Stimulated activated CD8-positive, alpha-beta memory T cell treated with anti-CD3 and anti-CD28 coated beads, Interleukin-12 subunit alpha, Interleukin-12 subunit beta, amount 100 ng/mL, for 24 hours (primary cell): ENCODE measurements around the gene DYRK1A.

Experiments used
- DNase-seq: peaks from one replicate; pipeline ENCODE4 v3.0.0-alpha.2; 2020; ENCODE audit errors: extremely low read depth

Gene DYRK1A

DNA sequence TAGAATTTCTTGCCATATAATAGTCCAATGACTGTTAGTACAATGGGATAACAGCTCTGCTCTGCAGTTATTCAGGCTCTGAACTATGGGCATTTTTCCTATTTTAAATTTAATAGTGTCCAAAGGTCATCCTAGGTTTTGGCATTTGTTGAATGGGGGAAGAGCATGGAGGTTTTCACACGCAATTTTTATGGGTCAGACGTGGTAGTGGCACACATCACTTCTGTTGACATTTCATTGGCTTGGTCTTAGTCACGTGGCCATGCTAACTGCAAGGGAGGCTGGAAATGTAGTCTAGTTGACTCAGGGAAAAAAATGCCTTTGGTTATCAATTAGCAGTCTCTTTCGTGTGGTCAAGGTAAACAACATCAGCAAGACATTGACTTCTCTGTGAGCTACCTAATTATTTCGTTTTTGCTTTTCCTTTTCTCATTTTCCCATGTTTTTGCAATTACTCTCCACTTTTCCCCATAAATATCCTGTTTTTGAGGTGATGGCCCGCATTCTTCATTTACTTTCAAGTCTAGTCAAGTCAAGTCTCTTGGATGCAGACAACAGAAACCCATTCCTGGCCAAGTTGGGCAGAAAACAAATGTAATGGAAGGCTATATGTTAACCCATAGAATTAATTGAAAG, 82.8 kb downstream of the DYRK1A start:
- DNase-seq = no peak

DNA sequence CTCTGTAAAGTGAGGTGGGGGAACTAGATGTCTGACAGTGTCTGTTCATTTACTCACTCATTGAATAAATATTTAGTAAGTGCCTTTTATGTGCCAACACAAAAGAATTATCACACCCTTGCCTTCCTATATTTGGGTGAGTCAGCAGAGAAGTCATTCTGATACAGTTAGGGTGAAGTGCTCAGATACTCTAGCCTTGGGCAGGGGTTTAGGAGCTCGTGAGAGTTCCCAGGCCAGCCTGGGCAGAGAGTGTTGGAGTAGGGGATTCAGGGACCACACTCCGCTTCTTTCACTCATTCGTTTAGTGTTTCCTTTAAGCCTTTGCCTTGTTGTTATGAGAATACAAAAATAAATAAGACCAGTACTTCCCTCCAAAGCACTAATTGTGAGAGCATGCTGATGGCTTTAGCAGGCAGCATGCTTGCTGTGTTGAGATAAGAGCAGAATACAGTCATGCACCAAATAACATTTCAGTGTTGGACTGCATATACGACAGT, 83.9 kb downstream of the DYRK1A start:
- no peak for DNase-seq

DNA sequence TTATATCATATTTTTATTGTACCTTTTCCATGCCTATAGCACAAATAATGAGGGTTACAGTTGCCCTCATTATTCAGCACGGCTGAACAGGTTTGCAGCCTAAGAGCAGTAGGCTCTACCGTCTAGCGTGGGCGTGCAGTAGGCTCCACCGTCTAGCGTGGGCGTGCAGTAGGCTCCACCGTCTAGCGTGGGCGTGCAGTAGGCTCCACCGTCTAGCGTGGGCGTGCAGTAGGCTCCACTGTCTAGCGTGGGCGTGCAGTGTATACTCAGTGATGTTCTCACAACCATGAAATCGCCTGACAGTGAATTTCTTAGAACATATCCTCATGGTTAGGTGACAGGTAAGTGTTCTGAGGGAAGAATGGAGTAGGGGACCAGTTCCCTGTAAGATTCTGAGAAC, 84.9 kb downstream of the DYRK1A start:
- DNase-seq = no peak

DNA sequence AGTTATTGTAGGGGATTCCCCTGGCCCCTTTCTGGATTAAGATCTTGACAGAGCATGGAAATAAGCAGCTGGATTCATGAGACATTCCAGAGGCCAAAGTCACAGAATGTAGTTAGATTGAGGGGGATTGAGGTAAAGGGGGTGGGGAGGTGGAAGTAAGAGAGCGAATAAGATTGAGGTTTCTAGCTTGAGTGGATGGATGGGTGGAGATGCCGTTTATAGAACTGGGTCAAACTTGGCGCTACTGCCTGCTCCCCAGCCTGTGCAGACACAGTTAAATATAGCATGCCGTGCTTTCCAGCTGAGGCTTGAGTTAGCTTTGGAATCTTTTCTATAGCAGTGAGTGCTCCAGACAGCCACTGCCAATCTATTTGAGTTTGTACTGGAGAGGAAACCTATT, 85.7 kb downstream of the DYRK1A start:
- no peak for DNase-seq

DNA sequence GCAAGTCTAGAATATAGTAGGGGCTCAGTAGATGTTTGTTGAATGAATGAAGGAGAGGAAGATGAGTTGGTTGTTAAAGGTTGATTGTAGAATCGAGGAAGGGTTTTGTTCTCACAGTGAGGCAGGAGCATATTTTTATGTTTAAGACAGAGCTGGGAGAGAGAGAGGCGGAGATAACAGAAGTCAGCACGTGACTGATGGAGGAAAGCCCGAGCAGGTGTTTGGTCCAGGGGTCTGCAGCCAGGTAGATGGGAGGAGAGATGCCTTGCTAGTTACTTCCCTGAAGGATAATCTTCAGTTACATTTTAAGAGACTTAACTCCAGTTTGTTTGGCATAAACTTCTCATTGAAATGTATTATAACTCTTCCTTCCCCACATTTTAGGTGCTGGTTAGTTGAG, 86.8 kb downstream of the DYRK1A start:
- no peak for DNase-seq

DNA sequence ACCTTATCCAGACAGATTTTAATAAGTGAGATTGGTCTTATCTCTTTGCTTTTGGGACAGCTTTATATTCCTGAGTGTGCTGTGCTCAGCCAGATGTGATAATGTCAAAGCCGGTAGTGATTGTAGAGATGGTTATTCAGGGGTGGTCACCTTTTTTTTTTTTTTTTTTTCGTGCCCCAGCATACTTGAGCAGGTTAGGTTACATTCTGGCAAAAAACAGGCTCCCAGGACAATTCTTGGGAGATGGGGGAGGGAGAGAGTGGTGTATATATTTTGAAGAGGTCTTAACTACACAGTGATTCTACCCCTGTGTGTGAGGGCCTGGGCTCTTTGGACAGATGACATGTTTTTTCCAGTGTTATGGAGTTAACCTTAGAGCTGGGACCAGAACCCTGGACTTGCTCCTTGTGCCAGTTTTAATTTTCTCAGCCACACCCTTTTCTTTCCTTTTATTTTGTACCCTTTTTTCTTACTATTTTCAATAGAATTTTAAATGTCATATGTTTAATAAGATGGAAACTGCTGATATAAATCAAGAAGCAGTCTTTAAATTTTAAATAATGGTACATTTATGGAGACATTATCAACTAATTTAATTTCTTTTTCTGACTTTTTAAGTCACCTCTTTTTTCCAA, 88.4 kb downstream of the DYRK1A start:
- no peak for DNase-seq

DNA sequence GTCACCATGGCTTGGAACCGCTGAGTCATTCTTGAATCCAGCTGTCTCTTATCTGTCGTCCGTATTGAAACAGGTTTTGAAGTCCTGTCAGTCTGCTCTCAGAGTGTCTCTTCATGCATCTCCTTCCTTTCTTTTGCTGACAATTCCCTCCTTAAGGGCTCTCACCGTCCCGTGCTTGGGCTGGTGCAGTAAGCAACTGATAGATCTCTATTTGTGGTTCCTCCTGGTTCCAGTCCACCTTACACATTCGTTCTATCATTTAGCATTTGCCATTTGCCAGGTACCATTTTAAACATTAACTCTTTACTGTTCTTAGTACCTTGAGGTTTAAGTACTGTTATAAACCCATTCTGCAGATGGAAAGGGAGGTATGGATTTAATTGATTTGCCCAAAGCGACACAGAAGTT, 88.9 kb downstream of the DYRK1A start:
- DNase-seq = no peak

DNA sequence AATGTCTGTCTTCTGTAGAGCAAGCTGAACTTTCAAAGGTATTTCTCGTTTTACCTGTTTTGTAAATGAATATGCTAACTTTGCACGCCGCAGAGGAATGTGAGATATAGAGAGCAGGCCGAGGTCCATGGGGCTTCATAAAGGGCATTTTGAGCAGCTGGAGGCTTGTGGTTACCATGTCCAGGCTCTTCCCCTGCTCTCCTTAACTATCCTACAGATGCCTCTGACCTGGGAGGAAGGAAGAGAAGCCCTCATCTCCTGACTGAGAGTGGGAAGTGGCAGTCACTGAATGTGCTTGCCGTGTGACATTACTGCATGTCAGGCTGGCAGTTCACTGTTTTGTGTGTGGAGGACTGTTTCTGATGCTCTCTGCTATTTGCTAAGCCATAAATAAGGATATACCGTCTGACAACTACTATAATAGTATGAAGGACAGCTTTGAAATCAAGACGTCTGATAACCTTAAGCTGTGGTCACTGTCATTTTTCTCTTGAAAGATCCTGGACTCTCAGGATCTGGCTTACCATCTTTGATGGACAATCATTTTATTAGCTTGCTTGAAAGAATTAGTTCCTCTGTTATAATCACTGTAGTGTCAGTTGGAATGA, 92.2 kb downstream of the DYRK1A start:
- DNase-seq = no peak

DNA sequence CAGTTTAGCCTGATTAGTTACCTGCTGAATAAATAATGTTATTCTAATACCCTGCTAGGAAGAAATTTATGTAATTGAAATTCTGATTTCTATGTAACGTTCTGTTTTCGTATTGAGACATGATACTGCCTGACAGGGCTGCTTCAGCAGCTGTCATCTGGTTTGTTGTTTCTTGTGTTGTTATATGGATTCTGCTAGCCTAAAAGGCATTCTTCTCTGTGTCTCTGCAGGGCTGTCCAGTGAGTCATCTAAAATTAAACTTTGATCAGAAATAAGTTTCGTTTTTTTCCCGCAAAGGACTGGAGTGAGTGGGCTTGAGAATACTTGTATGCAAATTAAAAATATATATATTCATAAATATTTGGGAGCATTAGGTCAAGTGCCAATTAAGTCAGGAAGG, 93.0 kb downstream of the DYRK1A start:
- DNase-seq = no peak

DNA sequence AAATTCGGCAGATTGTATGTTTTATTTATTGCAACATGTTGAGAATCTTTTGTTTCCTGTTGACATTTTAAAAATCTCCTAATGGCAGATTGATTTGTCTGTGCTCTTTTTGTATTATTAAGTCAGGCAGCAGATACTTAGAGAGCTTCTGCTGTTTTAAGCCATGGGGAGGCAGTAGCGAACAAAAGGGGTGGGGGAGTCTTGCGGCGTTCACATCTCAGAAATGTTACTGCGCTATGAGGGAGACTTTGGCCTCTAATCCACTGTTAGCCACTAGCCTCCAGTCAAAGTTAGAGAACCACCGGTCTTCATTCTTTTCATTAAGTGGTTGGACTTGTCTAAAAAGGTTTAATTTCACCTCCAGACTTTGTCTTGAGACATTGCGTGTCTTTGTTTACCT, 93.6 kb downstream of the DYRK1A start:
- no peak for DNase-seq

DNA sequence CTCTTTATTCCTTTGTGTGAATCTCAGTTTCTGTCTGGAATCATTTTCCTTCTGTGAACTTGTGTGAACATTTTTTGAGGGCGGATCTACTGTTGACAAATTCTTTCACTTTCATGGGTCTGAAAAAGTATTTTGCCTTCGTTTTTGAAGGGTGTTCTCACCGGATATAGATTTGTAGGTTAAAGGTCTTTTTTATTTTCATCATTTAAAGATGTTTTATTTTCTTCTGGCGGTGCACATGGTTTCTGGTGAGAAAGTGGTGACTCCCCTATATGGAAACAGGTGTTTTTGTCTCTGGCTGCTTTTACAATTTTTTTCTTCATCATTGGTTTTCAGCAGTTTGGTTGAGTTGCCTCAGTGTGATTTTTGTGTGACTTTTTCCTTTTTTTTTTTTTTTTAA, 94.9 kb downstream of the DYRK1A start:
- DNase-seq = no peak

DNA sequence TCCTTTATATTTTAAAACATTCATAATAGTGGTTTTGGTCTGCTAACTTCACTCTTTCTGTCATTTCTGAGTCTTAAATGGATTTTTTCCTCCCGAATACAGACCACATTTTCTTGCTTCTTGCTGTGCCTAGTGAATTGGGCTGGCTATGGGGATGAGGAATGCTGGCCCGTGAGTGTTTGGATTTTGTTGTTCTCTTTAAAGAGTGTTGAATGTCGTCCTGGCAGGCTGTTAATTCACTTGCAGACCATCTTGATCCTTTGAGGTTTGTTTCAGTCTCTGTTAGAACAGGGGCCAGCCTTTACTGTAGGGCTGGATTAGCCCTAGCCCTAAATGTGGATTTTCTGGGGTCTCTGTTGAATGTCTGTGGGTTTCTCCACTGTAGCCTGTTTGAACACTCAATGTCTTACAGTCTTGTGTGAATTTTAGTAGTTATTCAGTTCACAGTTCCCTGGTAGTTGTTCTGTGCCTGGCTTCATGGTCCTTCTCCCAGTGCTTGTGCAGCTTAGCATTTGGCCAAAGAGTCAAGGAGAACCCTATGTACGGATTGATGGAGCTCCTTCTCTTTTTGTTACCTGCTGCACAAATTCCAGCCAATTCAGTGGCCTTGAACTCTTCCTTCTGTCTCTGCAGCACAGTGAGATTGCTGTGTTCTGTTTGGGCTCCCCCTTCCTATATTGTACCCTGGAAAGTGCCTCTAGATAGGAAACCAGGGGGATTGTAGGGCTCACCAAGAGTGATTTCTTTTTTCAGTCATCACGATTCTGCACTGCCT, 95.7 kb downstream of the DYRK1A start:
- DNase-seq = no peak

DNA sequence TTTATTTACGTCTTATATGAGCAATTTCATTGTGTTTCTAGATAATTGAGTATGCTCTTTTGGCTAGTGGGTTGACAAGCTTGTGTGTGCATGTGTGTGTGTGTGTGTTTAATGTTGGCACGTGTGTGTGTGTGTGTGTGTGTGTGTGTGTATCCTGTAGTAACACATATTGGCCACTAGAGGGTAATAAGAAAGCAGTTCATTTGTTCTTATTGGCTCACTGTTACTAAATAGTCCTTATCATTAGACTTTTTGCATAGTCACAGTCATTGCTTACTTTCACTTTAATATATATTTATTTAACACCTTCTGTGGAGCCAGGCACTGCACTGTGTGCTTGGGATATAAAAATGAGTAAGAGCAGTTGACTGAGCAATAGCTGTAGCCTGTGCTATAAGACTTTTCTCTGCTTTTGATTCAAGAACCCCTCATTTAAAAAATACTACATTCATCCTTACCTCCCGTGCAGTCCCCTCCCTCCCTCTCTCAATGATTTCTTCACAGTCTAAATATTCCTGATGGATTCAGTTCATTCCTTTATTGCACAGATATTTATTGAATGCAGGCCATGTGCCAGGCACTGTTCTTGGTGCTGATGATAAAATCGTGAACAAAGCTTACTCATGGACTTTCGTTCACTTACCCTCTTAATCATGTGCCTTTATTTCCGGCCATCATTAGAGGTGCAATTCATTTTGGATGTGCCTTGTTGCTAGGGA, 96.7 kb downstream of the DYRK1A start:
- DNase-seq = no peak

DNA sequence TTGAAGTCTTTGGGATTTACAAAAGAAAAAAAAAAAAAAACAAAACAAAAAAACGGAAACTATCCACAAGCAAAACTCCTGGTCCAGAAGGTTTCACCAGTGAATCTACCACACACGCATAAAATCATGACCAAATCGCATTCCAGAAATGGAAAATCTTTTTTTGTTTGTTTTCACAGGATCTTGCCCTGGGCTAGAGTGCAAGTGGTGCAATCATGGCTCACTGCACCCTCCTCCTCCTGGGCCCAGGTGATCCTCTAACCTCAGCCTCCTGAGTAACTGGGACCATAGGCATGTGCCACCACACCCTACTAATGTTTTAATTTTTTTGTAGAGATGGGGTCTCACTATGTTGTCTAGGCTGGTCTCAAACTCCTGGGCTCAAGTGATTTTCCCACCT, 100.5 kb downstream of the DYRK1A start:
- DNase-seq = no peak

DNA sequence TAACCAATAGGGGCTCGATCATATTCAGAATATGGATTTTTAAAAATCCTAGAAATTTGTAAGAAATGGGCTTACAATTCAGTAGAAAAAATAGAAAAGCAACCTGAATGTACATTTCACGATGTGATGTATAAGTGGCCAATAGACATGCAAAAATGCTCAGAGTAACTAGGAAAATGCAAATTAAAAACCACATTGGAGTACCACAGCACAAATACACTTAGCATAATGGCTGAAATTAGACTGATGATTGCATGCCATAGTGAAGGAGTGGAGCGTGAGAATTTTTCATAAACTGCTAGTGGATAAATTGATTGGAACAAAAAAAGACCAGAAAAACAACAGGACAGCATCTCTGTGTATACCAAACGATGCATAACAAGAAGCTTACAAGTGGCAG, 102.3 kb downstream of the DYRK1A start:
- DNase-seq = no peak

DNA sequence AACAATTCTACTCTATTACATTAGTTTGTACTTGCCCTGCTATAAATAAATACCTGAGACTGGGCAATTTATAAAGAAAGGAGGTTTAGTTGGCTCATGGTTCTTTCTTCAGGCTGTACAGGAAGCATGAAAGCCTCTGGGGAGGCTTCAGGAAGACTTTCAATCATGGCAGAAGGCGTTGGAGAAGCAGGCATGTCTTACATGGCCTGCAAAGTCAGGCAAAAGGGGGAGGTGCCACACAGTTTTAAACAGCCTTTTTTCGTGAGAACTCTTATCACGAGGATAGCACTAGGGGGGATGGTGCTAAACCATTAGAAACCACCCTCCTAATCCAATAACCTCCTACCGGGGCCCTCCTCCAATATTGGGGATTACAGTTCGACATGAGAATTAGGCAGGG, 102.9 kb downstream of the DYRK1A start:
- no peak for DNase-seq

DNA sequence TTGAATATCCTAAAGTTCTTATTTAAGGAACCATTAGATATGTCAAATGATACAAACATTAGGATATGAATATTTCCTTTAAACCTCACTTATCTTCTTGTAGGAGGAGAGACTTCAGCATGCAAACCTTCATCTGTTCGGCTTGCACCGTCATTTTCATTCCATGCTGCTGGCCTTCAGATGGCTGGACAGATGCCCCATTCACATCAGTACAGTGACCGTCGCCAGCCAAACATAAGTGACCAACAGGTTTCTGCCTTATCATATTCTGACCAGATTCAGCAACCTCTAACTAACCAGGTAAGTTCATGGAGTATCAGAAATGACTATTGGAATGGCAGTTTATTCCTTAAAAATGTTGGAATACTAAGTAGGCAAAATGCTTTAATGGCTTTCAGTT, 106.0 kb downstream of the DYRK1A start:
- DNase-seq = no peak

DNA sequence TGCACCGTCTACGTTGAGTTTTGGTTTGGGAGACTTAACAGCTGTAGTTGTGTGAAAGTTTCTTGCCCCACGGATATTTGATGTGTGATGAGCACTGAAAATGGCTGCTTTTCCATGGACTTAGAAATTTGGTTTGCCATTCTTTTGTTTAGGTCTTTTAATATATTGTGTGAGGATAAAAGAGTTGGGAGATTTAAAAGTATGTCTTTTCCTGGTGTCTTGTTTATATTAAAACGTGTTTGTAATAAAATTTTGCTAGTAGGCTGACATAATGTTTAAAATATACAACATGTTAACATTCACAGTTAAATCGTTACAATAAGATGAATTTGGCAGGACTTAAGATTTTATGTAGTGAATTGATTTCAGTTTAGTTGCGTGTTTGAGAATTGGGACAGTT, 106.9 kb downstream of the DYRK1A start:
- no peak for DNase-seq

DNA sequence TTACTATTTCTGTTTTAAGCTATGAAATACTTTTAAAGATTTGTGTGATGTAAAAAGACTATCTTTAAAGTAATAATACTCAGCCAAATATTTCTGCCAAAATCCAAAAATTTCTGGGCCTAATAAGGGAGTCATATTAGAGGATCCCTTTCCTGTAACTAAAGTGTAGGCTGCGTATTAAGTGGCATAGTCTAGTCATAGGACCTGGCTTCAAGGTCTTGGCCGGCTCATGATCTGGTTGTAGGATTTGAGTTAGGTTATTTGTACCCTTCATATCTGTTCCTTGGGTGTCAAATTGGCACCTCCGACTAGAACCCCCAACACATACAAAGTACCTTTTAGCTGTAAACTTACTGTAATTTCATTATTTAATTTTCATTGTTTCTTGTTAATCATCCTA, 107.8 kb downstream of the DYRK1A start:
- no peak for DNase-seq

DNA sequence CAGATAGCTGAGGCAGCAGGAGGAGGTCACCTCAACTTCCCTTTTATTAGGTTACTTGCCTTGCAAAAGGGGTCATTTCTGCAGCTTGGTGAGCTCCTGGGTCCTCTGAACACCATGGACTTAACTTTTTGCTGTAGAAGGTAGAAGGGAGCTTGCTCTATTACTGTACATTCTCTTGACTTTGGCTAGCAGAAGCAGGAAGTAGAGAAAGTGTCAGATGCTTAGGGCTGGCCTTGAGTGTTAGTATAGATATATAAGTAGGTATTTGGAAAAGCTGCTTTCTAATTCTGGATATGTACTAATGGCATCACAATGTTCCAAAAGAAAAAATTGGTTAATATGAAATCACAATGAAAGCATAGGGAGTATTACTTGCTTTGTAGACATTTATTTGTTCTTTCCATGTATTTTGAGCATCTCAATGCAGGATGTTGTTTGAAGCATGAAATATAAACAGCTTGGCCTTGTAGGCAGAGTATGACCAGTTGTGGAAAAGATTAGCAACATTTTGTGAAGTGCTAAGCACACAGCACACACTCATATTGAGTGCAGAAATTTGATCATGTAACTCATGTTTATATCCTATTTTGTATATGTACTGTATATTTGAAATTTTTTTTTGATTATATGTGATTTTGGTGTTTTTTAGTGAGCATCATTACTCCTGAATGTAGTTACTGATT, 108.8 kb downstream of the DYRK1A start:
- no peak for DNase-seq

DNA sequence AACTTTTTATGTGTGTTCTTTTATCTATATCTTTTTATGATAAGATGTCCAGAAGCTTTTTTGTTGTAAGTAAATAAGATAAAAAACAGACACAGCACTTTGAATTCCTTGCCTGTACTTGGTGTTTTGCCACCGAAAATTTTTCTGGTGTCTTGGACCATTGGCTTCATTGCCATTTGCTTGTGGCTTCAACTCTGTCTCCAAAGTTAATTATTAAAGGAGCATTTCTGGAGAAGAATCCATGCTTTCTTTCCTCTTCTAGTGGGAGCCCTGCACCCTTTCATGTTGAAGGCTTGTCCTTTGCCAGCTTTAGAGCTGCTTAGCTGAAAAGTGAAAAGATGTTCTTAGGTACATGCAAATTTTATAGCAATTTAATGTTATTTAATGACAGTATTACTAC, 112.2 kb downstream of the DYRK1A start:
- DNase-seq = no peak
